ENCODE results near the gene PGAM2. TPM values are rescaled to one million over a fixed set of nuclear protein-coding genes. Genes with fewer than 3 reads are reported as not detected.

The PGAM2 gene
- total RNA-seq, 1 experiment from 2014 or later, result 2.4 TPM

DNA sequence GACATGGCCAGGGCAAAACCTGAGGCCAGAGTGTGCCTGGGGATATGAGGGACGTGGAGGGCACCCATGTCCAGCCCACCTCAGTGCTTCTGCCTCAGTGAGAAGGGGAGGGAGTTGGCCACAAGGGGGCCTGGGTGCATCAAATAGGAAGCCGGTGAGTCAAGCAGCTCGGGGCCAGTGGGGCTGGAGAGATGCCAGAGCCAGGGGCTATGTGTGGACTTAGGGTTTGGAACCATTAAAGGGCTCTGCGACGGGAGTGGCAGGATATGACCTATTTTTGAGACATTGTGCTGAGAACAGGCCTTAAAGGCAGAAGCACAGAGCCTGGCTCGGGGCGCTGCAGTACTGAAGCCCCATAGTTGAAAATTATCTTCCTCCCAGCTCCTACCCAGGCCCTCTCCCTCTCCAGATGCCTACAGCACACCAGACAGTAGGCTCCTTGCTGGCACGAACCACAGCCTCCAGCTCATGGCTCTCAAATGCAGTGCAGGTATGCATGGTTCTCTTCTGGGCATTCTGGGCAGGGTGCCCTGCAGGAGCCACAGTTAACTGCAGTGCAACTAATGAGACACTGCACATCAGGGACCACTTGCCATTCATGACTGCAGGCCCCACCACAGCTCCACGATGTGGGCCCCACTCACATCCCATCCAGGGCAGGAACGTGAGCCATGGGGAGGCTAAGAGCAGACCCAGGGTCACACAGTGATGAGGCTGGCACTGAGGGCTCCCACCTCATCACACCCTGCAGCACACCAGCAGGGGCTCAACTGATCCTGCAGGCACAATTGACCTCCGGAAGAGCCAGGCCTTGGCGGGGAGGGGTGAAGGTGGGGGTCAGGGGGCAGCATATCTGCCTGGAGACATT, 7.2 kb upstream of the PGAM2 start:
- ATAC-seq, result peak; percentile 92

DNA sequence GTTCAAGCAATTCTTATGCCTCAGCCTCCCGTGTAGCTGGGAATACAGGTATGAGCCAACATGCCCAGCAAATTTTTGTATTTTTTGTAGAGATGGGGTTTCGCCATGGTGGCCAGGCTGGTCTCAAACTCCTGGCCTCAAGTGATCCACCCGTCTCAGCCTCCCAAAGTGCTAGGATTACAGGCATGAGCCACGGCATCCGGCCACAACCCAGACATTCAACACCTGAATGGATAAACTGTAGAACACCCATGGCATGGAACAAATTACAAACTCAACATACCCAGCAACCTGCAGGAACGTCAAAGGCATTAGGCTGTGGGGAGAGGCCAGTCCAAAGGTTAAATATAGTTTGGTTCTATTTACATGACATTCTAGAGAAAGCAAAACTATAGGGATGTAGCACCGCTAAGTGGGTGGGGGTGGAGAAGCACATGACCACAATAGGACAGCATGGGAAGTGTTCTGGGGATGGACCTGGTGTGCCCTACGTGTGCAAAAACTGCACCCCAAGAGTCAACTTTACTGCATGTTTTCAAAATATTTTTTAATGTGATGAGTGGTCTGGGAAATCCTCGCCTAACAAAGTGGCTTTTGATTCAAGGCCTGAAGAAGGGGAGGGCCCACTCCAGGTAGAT, 6.5 kb upstream of the PGAM2 start:
- ChIA-PET POLR2A (no interaction called here), CTCF (interaction anchor here (0.7 to 1.4 kb wide), 13 partner anchors 8 to 169 kb away, joined by 3 to 15 read pairs (median 5); partner anchors contain the start of gene YKT6)
- DNase-seq (ENCODE audit: low spot score), result no peak
- ATAC-seq, result no peak
- H3K4me3 Mint-ChIP-seq, result no peak overlapping the region
- H3K27me3 Mint-ChIP-seq (ENCODE audit: low read depth), result peaks cover 31% of the 10 kb centered on the region
- no peak for TF ChIP-seq ERG (CRISPR knock-in tag; IDR thresholded peaks at IDR 0.05)
- TF ChIP-seq, protein P1, sequence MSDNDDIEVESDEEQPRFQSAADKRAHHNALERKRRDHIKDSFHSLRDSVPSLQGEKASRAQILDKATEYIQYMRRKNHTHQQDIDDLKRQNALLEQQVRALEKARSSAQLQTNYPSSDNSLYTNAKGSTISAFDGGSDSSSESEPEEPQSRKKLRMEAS (CRISPR knock-in tag; IDR thresholded peaks at IDR 0.05), result no peak
- TF ChIP-seq TCF7 (CRISPR knock-in tag; IDR thresholded peaks at IDR 0.05; ENCODE audit: low read depth), result no peak
- no peak for TF ChIP-seq ZNF425 (CRISPR knock-in tag; conservative IDR thresholded peaks at IDR 0.05)
- TF ChIP-seq, protein P2, sequence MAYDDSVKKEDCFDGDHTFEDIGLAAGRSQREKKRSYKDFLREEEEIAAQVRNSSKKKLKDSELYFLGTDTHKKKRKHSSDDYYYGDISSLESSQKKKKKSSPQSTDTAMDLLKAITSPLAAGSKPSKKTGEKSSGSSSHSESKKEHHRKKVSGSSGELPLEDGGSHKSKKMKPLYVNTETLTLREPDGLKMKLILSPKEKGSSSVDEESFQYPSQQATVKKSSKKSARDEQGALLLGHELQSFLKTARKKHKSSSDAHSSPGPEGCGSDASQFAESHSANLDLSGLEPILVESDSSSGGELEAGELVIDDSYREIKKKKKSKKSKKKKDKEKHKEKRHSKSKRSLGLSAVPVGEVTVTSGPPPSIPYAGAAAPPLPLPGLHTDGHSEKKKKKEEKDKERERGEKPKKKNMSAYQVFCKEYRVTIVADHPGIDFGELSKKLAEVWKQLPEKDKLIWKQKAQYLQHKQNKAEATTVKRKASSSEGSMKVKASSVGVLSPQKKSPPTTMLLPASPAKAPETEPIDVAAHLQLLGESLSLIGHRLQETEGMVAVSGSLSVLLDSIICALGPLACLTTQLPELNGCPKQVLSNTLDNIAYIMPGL (CRISPR knock-in tag; IDR thresholded peaks at IDR 0.05), result no peak
- no peak for TF ChIP-seq HMGA2 (CRISPR knock-in tag; IDR thresholded peaks at IDR 0.05)
- no peaks in the 10 kb centered on the region for H3K4me1 Mint-ChIP-seq
- peaks cover 7% of the 10 kb centered on the region; the same call in 1 of the 2 replicates for H3K36me3 Mint-ChIP-seq
- H3K27ac Mint-ChIP-seq, result no peak overlapping the region
- H3K9me3 Mint-ChIP-seq, result no peaks in the 10 kb centered on the region

More for the DNA sequence above, 7.2 kb upstream of the PGAM2 start:
- DNase-seq (ENCODE audit: low spot score), result peak; percentile 79
- Mint-ChIP-seq H3K36me3 (peaks cover 10% of the 10 kb centered on the region), H3K4me3 (no peak overlapping the region), H3K9me3 (no peaks in the 10 kb centered on the region), H3K27me3 (ENCODE audit: low read depth) (peaks cover 23% of the 10 kb centered on the region), H3K27ac (no peak overlapping the region), H3K4me1 (no peaks in the 10 kb centered on the region)
- ChIA-PET POLR2A (no interaction called here), CTCF (interaction anchor here (0.6 to 1.4 kb wide), 19 partner anchors 9 to 248 kb away, joined by 3 to 15 read pairs (median 5); partner anchors contain the start of genes AEBP1, DBNL and YKT6)
- TF ChIP-seq CTCF (IDR thresholded peaks at IDR 0.05), result peak; percentile 43; the same call in 1 of the 2 replicates
- TF ChIP-seq, protein P3, sequence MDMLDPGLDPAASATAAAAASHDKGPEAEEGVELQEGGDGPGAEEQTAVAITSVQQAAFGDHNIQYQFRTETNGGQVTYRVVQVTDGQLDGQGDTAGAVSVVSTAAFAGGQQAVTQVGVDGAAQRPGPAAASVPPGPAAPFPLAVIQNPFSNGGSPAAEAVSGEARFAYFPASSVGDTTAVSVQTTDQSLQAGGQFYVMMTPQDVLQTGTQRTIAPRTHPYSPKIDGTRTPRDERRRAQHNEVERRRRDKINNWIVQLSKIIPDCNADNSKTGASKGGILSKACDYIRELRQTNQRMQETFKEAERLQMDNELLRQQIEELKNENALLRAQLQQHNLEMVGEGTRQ (CRISPR knock-in tag; IDR thresholded peaks at IDR 0.05), result no peak

DNA sequence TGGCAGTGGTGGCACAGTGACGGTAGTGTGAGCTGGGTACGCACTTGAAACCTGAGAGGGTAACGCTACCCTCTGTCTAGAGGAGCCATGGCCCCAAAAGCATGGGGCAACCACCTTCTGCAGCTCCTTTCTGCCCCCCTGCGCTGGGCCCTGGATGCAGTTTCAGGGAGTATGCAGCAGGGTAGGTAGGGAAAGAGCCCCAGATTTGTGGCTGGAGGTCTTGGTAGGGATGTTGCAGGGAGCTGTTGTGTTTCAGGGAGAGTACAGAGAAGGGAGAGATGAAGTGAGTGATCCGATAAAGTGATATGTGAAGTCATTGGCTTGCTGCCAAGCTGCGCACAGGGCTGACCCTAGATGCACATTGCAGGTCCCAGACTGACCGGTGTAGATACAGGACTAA, 2.7 kb upstream of the PGAM2 start:
- H3K27ac Mint-ChIP-seq, result no peak overlapping the region
- ChIA-PET POLR2A (no interaction called here), CTCF (interaction anchor here (1.4 kb wide), 1 partner anchor 150 kb away, joined by 6 read pairs; no protein-coding TSS in a partner anchor)
- H3K27me3 Mint-ChIP-seq (ENCODE audit: low read depth), result peaks cover 34% of the 10 kb centered on the region
- H3K9me3 Mint-ChIP-seq, result no peaks in the 10 kb centered on the region
- peaks cover 32% of the 10 kb centered on the region for H3K4me1 Mint-ChIP-seq
- ATAC-seq (no peak), DNase-seq (ENCODE audit: low spot score) (no peak)
- no peaks in the 10 kb centered on the region for H3K36me3 Mint-ChIP-seq
- H3K4me3 Mint-ChIP-seq, result no peak overlapping the region
- no peak for TF ChIP-seq EMX1 (CRISPR knock-in tag; IDR thresholded peaks at IDR 0.05)
- no peak for TF ChIP-seq MYBL2 (CRISPR knock-in tag; IDR thresholded peaks at IDR 0.05)
- TF ChIP-seq ZNF317 (CRISPR knock-in tag; IDR thresholded peaks at IDR 0.05; ENCODE audit: borderline replicate concordance, low read depth), result no peak
- no peak for TF ChIP-seq PREB (CRISPR knock-in tag; IDR thresholded peaks at IDR 0.05; ENCODE audit: borderline replicate concordance)
- TF ChIP-seq ZNF396 (CRISPR knock-in tag; IDR thresholded peaks at IDR 0.05; ENCODE audit: borderline replicate concordance), result no peak
- TF ChIP-seq, protein P4, sequence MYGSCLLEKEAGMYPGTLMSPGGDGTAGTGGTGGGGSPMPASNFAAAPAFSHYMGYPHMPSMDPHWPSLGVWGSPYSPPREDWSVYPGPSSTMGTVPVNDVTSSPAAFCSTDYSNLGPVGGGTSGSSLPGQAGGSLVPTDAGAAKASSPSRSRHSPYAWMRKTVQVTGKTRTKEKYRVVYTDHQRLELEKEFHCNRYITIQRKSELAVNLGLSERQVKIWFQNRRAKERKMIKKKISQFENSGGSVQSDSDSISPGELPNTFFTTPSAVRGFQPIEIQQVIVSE (CRISPR knock-in tag; IDR thresholded peaks at IDR 0.05; ENCODE audit: borderline replicate concordance), result no peak
- TF ChIP-seq ERG (CRISPR knock-in tag; IDR thresholded peaks at IDR 0.05), result no peak
- no peak for TF ChIP-seq JAZF1 (CRISPR knock-in tag; IDR thresholded peaks at IDR 0.05)
- TF ChIP-seq TP53 (CRISPR knock-in tag; IDR thresholded peaks at IDR 0.05), result no peak
- TF ChIP-seq HMGA2 (CRISPR knock-in tag; IDR thresholded peaks at IDR 0.05), result no peak

Data from WTC11 (cell line).